H4 (cell line): ENCODE measurements around the gene TNFSF10. TPM values are rescaled to one million over a fixed set of nuclear protein-coding genes. Genes with fewer than 3 reads are reported as not detected.
"Not testable (repeated sequence)": the region's sequence is repeated elsewhere in the genome, so short reads cannot be mapped to it uniquely, and the experiment has no call there.

Source experiments
- DNase-seq: peaks from one replicate; pipeline ENCODE4 v3.0.0-alpha.2; 2015; ENCODE audit warnings: low spot score
- total RNA-seq: library from RNA; depleted of rRNA; stranded (reverse); fragments of >200 nt; shearing (Covaris generic); gene quantifications from 2 replicates; pipeline ENCODE4 v1.2.3, GENCODE V29; 2014; rRNA removed

The TNFSF10 gene
- 3.6 and 9.5 TPM in 2 replicates for total RNA-seq

DNA sequence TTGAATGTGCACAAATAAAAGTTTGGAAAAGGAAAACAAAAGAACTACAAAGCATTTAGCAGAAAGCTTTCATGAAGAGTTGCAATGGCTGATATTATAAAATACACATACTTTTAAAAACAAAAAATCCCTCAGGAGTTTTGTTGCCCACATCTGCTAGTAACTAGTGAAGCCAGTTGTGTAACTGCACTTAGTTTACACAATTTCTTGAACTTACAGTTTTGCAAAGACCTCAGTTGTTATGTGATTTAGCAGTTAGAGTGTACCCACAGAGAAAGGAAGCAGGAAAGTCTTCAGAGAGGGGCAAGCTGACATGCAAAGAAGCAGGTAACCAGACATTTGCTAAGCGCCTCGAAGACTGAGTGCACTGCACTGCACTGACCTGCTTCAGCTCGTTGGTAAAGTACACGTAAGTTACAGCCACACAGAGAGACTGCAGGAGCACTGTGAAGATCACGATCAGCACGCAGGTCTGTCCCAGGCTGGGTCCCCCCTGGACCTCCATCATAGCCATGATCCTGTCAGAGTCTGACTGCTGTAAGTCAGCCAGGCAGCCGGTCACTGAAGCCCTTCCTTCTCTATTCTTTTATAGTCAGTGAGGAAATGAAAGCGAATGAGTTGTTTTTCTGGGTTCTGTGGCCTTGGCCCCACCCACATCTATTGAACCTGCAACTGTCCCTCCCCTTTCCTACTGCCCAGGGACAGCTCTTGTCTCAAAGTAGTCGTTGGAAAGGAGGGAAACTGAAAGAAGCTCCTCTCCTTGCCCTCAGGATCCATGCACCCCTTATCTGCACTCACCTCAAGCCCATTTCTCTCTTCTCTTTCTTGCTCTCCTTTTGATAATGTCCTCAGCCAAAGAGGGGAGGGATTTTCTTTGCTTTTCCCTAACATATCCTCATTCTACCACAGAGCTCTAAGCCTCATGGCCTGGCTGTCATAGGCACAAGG lies at the start of gene TNFSF10:
TNFSF10 (minus strand) TSS at position 560 of the 948 bp plus-strand sequence; CDS start at position 514, 46 bp downstream.
- no peak for DNase-seq

GRCh38 chr3:172569128-172570008 lies 46.1 kb upstream of the TNFSF10 start:
- no peak for DNase-seq

- DNase-seq: no peak
Measured at GRCh38 chr3:172568701-172569100, 45.5 kb upstream of the TNFSF10 start.

DNA sequence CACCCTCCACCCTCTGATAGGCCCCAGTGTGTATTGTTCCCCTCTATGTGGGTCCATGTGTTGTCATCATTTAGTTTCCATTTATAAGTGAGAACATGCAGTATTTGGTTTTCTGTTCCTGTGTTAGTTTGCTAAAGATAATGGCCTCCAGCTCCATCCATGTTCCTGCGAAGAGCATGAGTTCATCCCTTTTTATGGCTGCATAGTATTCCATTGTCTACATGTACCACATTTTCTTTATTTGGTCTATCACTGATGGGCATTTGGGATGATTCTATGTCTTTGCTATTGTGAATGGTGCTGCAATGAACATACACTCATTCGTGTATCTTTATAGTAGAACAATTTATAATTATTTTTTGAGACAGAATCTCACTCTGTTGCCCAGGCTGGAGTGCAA lies 43.6 kb upstream of the TNFSF10 start:
- DNase-seq: not testable (repeated sequence)

DNA sequence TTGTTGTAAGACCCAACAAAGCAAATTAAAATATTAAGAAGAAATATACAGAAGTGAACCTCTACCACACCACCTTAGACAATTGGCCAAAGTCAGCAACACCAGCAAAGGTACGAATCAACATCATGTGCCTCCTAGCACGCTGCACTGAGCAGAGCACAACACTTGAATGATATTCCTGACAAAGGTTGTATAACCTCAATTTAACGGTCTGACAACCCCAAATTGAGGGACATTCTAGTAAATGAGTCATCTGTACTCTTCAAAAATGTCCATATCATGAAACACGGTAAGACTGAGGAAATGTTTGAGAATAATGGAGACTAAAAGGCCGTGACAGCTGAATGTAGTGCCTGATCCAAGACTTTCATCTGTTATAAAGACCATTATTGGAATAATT lies 41.3 kb upstream of the TNFSF10 start:
- no peak for DNase-seq

GRCh38 chr3:172562871-172563865 lies 39.9 kb upstream of the TNFSF10 start:
- peak; percentile 88 for DNase-seq

DNA sequence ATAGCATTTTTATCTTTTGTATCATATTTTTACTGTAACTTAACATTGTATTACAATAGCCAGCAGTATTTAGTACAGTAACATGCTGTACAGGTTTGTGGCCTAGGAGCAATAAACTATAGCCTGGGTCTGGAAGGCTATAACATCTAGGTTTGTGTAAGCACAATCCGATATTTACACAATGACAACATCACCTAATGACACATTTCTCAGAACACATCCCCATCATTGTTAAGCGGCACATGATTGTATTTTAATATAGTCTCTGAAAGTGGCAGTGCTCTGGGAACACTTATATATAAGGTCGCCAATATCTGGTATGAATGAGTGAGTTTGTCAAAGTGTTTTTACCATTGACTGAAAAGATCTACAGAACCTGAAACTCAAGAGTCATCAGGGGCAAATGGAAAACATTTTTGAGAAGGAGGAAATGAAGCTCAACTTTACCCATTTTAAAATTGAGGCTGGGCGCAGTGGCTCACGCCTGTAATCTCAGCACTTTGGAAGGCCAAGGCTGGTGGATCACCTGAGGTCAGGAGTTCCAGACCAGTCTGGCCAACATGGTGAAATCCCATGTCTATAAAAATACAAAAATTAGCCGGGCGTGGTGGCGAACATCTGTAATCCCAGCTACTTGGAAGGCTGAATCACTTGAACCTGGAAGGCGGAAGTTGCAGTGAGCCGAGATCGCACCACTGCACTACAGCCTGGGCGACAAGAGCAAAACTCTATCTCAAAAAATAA lies 38.8 kb upstream of the TNFSF10 start:
- DNase-seq: no peak

GRCh38 chr3:172560586-172560985 lies 37.4 kb upstream of the TNFSF10 start:
- no peak for DNase-seq

GRCh38 chr3:172560026-172560425 lies 36.8 kb upstream of the TNFSF10 start:
- DNase-seq: no peak

DNA sequence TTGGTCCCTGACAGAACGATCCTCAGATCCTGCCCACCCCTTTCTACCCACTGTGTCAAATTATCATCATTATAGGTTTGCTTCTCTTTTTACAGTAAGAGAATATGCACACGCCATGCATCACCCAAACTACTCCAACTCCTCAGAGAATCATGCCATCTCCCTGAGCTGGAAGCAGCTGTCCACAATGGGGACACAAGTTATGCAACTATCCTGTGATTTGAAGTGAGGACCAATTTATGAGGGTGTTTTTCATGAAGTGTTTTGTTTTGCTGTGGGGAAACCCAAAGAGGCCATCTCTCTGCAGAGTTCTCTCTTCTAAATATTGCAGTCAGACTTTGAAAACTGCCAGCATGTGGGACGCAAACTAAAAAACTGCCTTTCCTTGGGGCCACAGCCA lies 35.8 kb upstream of the TNFSF10 start:
- no peak for DNase-seq

DNA sequence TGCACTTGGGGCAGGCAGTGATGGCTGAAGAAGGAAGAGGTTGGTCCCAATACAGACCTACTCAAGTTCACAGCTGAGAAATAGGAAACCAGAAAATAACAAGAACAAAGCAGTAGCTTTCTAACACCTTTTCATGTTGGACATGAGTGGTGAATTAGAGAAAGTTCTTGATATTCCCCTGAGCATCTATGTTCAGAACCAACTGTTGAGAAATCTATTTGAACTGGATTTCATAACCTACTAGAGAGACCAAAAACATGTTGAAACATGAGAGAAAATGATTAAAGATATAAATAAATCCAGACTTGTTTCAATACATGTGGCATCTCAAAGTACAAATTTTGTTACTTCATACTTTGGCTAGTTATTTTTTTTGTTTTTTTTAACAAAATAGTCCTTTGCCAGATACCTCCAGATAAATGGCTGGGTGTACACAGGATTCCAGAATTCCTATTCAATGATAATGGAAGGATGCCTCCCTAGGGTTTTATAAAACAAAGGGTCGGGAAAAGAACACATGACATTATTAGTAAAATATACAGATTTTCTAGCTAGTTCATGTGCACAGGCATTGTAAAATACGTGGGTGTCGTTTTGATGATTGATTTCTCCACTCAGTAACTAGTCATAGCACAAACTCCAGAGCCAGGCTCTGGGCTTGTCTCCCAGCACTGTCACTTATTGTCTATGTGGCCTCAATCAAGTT lies 34.4 kb upstream of the TNFSF10 start:
- no peak for DNase-seq

GRCh38 chr3:172553526-172554252 lies 30.5 kb upstream of the TNFSF10 start:
- DNase-seq: no peak

GRCh38 chr3:172552607-172553006 lies 29.4 kb upstream of the TNFSF10 start:
- no peak for DNase-seq

DNA sequence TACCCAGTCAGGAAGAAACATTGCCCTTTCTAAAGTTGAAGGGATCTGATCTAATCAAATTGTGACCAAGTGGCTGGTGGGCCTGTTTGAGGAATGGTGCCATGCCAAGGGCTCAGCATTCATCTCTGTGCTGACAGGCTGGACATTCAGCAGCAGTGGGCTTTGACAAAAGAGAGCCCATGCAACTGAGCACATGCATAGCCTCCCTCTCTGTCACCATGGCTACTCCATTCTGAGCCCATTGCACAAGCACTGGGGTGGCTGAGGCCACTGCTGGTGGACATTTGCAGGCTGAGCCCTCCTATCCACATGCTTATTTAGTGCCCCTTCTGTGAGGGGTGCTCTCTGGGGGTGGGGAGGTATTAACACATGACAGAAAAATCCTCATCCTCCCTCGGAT lies 28.6 kb upstream of the TNFSF10 start:
- DNase-seq: no peak

- peak; percentile 90 for DNase-seq
Measured at GRCh38 chr3:172550347-172550943, 27.2 kb upstream of the TNFSF10 start.

DNA sequence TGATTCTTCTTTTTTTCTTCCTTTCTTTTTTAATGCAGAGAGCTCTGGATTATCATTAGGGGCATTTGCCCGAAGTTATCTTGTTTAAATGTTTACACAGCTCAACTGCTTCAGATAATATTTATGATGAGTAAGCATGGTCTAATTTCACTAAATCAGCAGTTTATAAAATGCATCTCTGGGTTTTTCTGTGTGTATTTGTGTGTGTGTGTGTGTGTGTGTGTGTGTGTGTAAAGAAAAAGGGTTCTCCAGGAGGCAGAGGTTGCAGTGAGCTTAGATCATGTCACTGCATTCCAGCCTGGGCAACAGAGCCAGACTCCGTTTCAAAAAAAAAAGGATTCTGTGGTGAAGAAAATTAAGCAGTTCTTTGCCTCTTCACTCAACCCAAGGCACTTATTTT lies 25.9 kb upstream of the TNFSF10 start:
- DNase-seq: no peak

DNA sequence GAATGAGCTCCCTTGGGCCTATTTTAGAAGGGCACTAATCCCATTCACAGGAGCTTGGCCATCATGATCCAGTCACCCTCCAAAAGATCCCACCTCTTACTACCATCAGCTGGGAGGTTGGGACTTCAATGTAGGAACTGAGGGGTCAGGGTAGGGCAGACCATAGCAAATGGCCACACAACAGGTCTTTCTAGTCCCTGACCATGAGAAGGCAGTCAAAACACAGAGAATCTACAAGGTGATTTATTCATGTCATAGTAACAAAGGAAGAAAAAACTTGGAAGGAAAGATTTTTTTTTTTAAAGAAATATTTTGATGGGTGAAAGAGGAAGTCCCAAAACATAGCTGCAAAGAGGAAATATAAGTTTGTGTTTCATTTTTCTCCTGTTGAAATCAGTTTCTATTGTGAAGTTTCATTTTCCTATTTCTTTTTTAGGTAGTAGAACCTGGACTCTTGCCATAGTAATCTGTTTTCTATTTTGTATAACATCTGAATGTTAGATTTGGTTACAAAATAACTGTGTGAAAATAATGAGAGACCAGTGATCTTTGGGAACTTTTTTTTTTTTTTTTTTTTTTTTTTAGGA lies 23.5 kb upstream of the TNFSF10 start:
- DNase-seq: no peak

GRCh38 chr3:172546105-172546504 lies 22.9 kb upstream of the TNFSF10 start:
- DNase-seq: peak; percentile 35
